Mucosa of stomach (tissue), 1 donor: ENCODE results near the gene ORAI2.

Experiments
- H3K27me3 ChIP-seq: one replicate; pipeline ENCODE4 v1.7.0; 2013; ENCODE audit warnings: mild to moderate bottlenecking, low read length; ENCODE audit not compliant: control insufficient read depth, insufficient read depth
- H3K36me3 ChIP-seq: one replicate; pipeline ENCODE4 v1.7.0; 2013; ENCODE audit warnings: low read length; ENCODE audit not compliant: control insufficient read depth, insufficient read depth
- H3K4me1 ChIP-seq: one replicate; pipeline ENCODE4 v1.7.0; 2013; ENCODE audit warnings: mild to moderate bottlenecking, low read length; ENCODE audit not compliant: control insufficient read depth, insufficient read depth
- H3K4me3 ChIP-seq: one replicate; pipeline ENCODE4 v1.7.0; 2013; ENCODE audit warnings: low read length
- H3K9ac ChIP-seq: one replicate; pipeline ENCODE4 v1.7.0; 2013; ENCODE audit warnings: mild to moderate bottlenecking, low read length, moderate library complexity
- H3K9me3 ChIP-seq: one replicate; pipeline ENCODE4 v1.7.0; 2013; ENCODE audit warnings: mild to moderate bottlenecking, low read length, moderate library complexity; ENCODE audit not compliant: control insufficient read depth
- donor health status: Pancreatic carcinoma.

ORAI2 gene

GRCh38 chr7:102417105-102417504, 16.3 kb upstream of the ORAI2 start:
- H3K36me3 ChIP-seq: no peaks in the 10 kb centered on the region
- no peaks in the 10 kb centered on the region for H3K4me1 ChIP-seq
- no peaks in the 10 kb centered on the region for H3K27me3 ChIP-seq
- no peaks in the 10 kb centered on the region for H3K9me3 ChIP-seq
- H3K9ac ChIP-seq: no peak overlapping the region
- H3K4me3 ChIP-seq: no peak overlapping the region

GRCh38 chr7:102418592-102418991, 14.8 kb upstream of the ORAI2 start:
- H3K9me3 ChIP-seq: no peaks in the 10 kb centered on the region
- no peaks in the 10 kb centered on the region for H3K27me3 ChIP-seq
- H3K36me3 ChIP-seq: no peaks in the 10 kb centered on the region
- H3K9ac ChIP-seq: no peak overlapping the region
- H3K4me3 ChIP-seq: no peak overlapping the region
- H3K4me1 ChIP-seq: no peaks in the 10 kb centered on the region

- H3K4me1 ChIP-seq: no peaks in the 10 kb centered on the region
- H3K9ac ChIP-seq: no peak overlapping the region
- H3K4me3 ChIP-seq: no peak overlapping the region
- H3K27me3 ChIP-seq: no peaks in the 10 kb centered on the region
- no peaks in the 10 kb centered on the region for H3K9me3 ChIP-seq
- H3K36me3 ChIP-seq: no peaks in the 10 kb centered on the region
Measured at GRCh38 chr7:102421706-102422240, 11.6 kb upstream of the ORAI2 start.

- no peaks in the 10 kb centered on the region for H3K9me3 ChIP-seq
- no peak overlapping the region for H3K9ac ChIP-seq
- H3K4me1 ChIP-seq: no peaks in the 10 kb centered on the region
- H3K4me3 ChIP-seq: no peak overlapping the region
- no peaks in the 10 kb centered on the region for H3K27me3 ChIP-seq
- no peaks in the 10 kb centered on the region for H3K36me3 ChIP-seq
Measured at GRCh38 chr7:102424129-102424551, 9.2 kb upstream of the ORAI2 start.

- Histone ChIP-seq H3K4me1 (no peaks in the 10 kb centered on the region), H3K9me3 (no peaks in the 10 kb centered on the region), H3K9ac (no peak overlapping the region), H3K4me3 (no peak overlapping the region), H3K27me3 (no peaks in the 10 kb centered on the region), H3K36me3 (no peaks in the 10 kb centered on the region)
Measured at GRCh38 chr7:102424787-102425218, 8.6 kb upstream of the ORAI2 start.

- Histone ChIP-seq H3K4me1 (no peaks in the 10 kb centered on the region), H3K27me3 (no peaks in the 10 kb centered on the region), H3K9ac (peak overlapping the region; percentile 2), H3K36me3 (no peaks in the 10 kb centered on the region), H3K9me3 (no peaks in the 10 kb centered on the region), H3K4me3 (no peak overlapping the region)
Measured at GRCh38 chr7:102425639-102426267, 7.6 kb upstream of the ORAI2 start.

- Histone ChIP-seq H3K4me3 (no peak overlapping the region), H3K4me1 (no peaks in the 10 kb centered on the region), H3K9me3 (no peaks in the 10 kb centered on the region), H3K36me3 (no peaks in the 10 kb centered on the region), H3K27me3 (no peaks in the 10 kb centered on the region), H3K9ac (peak overlapping the region; percentile 2)
Measured at GRCh38 chr7:102426268-102427018, 6.9 kb upstream of the ORAI2 start.

GRCh38 chr7:102427019-102427405, 6.4 kb upstream of the ORAI2 start:
- H3K9me3 ChIP-seq: no peaks in the 10 kb centered on the region
- no peak overlapping the region for H3K9ac ChIP-seq
- no peaks in the 10 kb centered on the region for H3K27me3 ChIP-seq
- H3K4me3 ChIP-seq: no peak overlapping the region
- H3K4me1 ChIP-seq: no peaks in the 10 kb centered on the region
- no peaks in the 10 kb centered on the region for H3K36me3 ChIP-seq

- H3K4me3 ChIP-seq: no peak overlapping the region
- no peaks in the 10 kb centered on the region for H3K9me3 ChIP-seq
- H3K36me3 ChIP-seq: no peaks in the 10 kb centered on the region
- peaks cover 4% of the 10 kb centered on the region for H3K4me1 ChIP-seq
- H3K27me3 ChIP-seq: peaks cover 7% of the 10 kb centered on the region
- H3K9ac ChIP-seq: no peak overlapping the region
Measured at GRCh38 chr7:102429141-102429899, 4.1 kb upstream of the ORAI2 start.

- H3K9me3 ChIP-seq: no peaks in the 10 kb centered on the region
- no peak overlapping the region for H3K9ac ChIP-seq
- H3K4me1 ChIP-seq: peaks cover 4% of the 10 kb centered on the region
- peaks cover 10% of the 10 kb centered on the region for H3K27me3 ChIP-seq
- H3K36me3 ChIP-seq: no peaks in the 10 kb centered on the region
- H3K4me3 ChIP-seq: no peak overlapping the region
Measured at GRCh38 chr7:102431617-102432298, 1.6 kb upstream of the ORAI2 start.

- Histone ChIP-seq H3K4me1 (peaks cover 4% of the 10 kb centered on the region), H3K27me3 (peaks cover 10% of the 10 kb centered on the region), H3K4me3 (no peak overlapping the region), H3K36me3 (no peaks in the 10 kb centered on the region), H3K9me3 (no peaks in the 10 kb centered on the region), H3K9ac (peak overlapping the region; percentile 43)
Measured at GRCh38 chr7:102432442-102433218, 745 bp upstream of the ORAI2 start.
